Right cardiac atrium (tissue), 5 donors: ENCODE results near the gene CBLN4. TPM values are rescaled to one million over a fixed set of nuclear protein-coding genes. Genes with fewer than 3 reads are reported as not detected.

Source experiments
- ATAC-seq, 2 donors: fragments of 200-7000 bp; cut with Tn5 transposase; one replicate each; pipeline versions ENCODE4 v1.8.0 to v1.9.1; 2020; ENCODE audit warnings: moderate library complexity in 2 of 2, mild to moderate bottlenecking in 1 of 2
- DNase-seq, 3 donors: peaks; one replicate each; pipeline ENCODE4 v3.0.0-alpha.2; 2020
- H3K27ac ChIP-seq: one replicate; pipeline ENCODE4 v1.5.1; 2013; ENCODE audit warnings: mild to moderate bottlenecking, low read length, control low read depth, moderate library complexity
- H3K27me3 ChIP-seq: one replicate; pipeline ENCODE4 v1.6.1; 2013; ENCODE audit not compliant: control insufficient read depth, insufficient read depth
- H3K4me1 ChIP-seq: one replicate; pipeline ENCODE4 v1.6.1; 2013; ENCODE audit warnings: low read length; ENCODE audit not compliant: control insufficient read depth, insufficient read depth
- H3K4me3 ChIP-seq: one replicate; pipeline ENCODE4 v1.5.1; 2013; ENCODE audit warnings: low read length, control low read depth
- H3K9me3 ChIP-seq: one replicate; pipeline ENCODE4 v1.6.1; 2013; ENCODE audit warnings: low read length; ENCODE audit not compliant: control insufficient read depth
- WGBS: extraction: QIAGEN DNeasy Blood & Tissue Kit; methylation state at CpG from one replicate; pipeline ENCODE4 v1.1.7; 2013; 5-methylcytosine and 5-hydroxymethylcytosine counted together
- intact Hi-C, 4 donors: fragments of 100-400 bp; cut with DNase I; formaldehyde crosslinking; loops; one replicate each; pipeline versions ENCODE4 v1.11.0 to v1.14.0; 2022 to 2023
- long read RNA-seq, 4 donors: library from polyadenylated mRNA; unstranded; transcript quantifications; one replicate each; pipeline ENCODE4 v2.0.0, GENCODE V29; 2020 to 2021
- polyA plus RNA-seq: library from polyadenylated mRNA; stranded (reverse); fragments of 200-250 nt; gene quantifications from one replicate; pipeline ENCODE4 v1.2.3, GENCODE V29; 2013
- total RNA-seq, 4 donors: library from RNA; stranded (reverse); fragmentation: NEBNext Ultra II Directional; extraction: Animal tissue kit (Norgen Biotek cat#: 25700); gene quantifications; one replicate each; pipeline ENCODE4 v1.2.1, GENCODE V29; 2021
- donor health status: healthy with polysubstance abuse.
- donor health status: DM: no; HTN: yes; CAD: no.
- donor health status: DM: no; HTN: no; CAD: no.
- donor health status: DM: no; HTN: yes; CAD: no; lungs with severe emphysema.
- donor health status: DM: yes; HTN: yes; CAD: no.

Gene CBLN4
- total RNA-seq (not detected), polyA plus RNA-seq (not detected)
- long read RNA-seq, donor 1, result 0 reads
- long read RNA-seq, donor 2, result 0 reads
- long read RNA-seq, donor 3, result 0 reads
- long read RNA-seq, donor 4, result 0 reads

DNA sequence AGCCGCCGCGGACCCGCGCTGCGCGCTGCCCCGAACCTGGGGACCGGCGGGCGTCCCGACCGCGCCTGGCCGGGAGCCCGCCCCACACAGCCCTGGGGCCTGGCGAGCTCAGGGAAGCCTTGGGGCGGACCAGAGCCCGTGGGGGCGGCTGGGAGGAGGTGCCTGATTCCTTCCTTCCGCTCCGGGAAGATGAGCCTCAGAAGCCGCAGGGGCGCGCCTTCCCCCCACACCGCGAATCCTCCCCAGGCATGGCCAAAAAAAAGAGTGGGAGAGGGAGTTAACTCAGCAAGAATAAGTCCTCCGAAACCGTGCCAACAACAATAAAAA, at the start of gene CBLN4:
CBLN4 (minus strand) TSS at position 131 of the 327 bp plus-strand sequence. CDS start 1,348 bp downstream, outside the sequence.
- WGBS, result 2% methylated on average over 29 of the region's 29 CpGs
- Histone ChIP-seq H3K4me3 (no peak within 1 kb of the TSS), H3K9me3 (no peaks in the 10 kb centered on the region), H3K27ac (no peak within 1 kb of the TSS), H3K27me3 (peaks cover 14% of the 10 kb centered on the region), H3K4me1 (peaks cover 3% of the 10 kb centered on the region)
- no peak for DNase-seq
- ATAC-seq, result no peak
- intact Hi-C loops, result no loop called here

DNA sequence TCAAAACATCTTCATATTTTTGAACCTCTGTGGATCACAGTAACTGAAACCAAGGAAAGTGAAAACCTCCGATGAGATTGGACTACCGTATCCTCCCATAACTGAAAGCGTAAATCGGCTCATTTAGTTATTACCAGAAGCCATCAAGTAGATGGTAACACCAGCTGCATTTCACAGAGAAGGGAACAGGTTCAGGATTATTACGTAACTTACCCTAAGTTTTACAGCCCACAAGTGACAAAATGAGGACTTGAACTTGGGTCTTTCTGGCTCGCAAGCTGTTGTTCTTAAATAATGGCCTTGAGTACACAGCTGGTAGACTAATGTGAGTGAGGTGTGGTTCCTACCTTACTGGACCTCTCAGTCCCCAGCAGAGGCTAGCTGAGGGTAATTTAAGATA, 37.9 kb upstream of the CBLN4 start:
- Histone ChIP-seq H3K4me1 (no peaks in the 10 kb centered on the region), H3K4me3 (no peak overlapping the region), H3K27ac (no peak overlapping the region), H3K27me3 (no peaks in the 10 kb centered on the region), H3K9me3 (no peaks in the 10 kb centered on the region)
- DNase-seq, result no peak
- WGBS, result 77% methylated on average over 6 of the region's 6 CpGs
- no peak for ATAC-seq
- intact Hi-C loops, result no loop called here

- H3K27ac ChIP-seq, result no peak overlapping the region
- H3K4me3 ChIP-seq, result no peak overlapping the region
- ATAC-seq, result no peak
- peaks cover 2% of the 10 kb centered on the region for H3K9me3 ChIP-seq
- DNase-seq, result no peak
- intact Hi-C loops, result no loop called here
- no peaks in the 10 kb centered on the region for H3K4me1 ChIP-seq
- 44% methylated on average over 3 of the region's 3 CpGs for WGBS
- H3K27me3 ChIP-seq, result no peaks in the 10 kb centered on the region
These were observed 26.9 kb upstream of the CBLN4 start for GRCh38 chr20:56032251-56032650.

GRCh38 chr20:56018716-56019115, 13.4 kb upstream of the CBLN4 start:
- Histone ChIP-seq H3K4me3 (no peak overlapping the region), H3K4me1 (no peaks in the 10 kb centered on the region), H3K27ac (no peak overlapping the region), H3K27me3 (no peaks in the 10 kb centered on the region), H3K9me3 (no peaks in the 10 kb centered on the region)
- intact Hi-C loops, result no loop called here
- no peak for ATAC-seq
- no peak for DNase-seq
- WGBS, result 62% methylated on average over 2 of the region's 2 CpGs

- Histone ChIP-seq H3K27me3 (no peaks in the 10 kb centered on the region), H3K4me1 (no peaks in the 10 kb centered on the region), H3K9me3 (no peaks in the 10 kb centered on the region), H3K27ac (no peak overlapping the region), H3K4me3 (no peak overlapping the region)
- DNase-seq (no peak), ATAC-seq (no peak)
- intact Hi-C loops, result no loop called here
- 67% methylated on average over 3 of the region's 3 CpGs for WGBS
These were observed 12.9 kb upstream of the CBLN4 start for GRCh38 chr20:56018194-56018593.

- Histone ChIP-seq H3K4me1 (no peaks in the 10 kb centered on the region), H3K4me3 (no peak overlapping the region), H3K9me3 (no peaks in the 10 kb centered on the region), H3K27me3 (no peaks in the 10 kb centered on the region), H3K27ac (no peak overlapping the region)
- intact Hi-C loops, result no loop called here
- no peak for DNase-seq
- ATAC-seq, result no peak
- WGBS, result 63% methylated on average over 2 of the region's 2 CpGs
These were observed 12.2 kb upstream of the CBLN4 start for GRCh38 chr20:56017560-56017959.

- no peak overlapping the region for H3K27ac ChIP-seq
- DNase-seq (no peak), ATAC-seq (no peak)
- no peaks in the 10 kb centered on the region for H3K9me3 ChIP-seq
- no peaks in the 10 kb centered on the region for H3K4me1 ChIP-seq
- H3K4me3 ChIP-seq, result no peak overlapping the region
- H3K27me3 ChIP-seq, result no peaks in the 10 kb centered on the region
- intact Hi-C loops, result no loop called here
- 81% methylated on average over 5 of the region's 5 CpGs for WGBS
These were observed 9.7 kb upstream of the CBLN4 start for GRCh38 chr20:56014998-56015397.

- Histone ChIP-seq H3K9me3 (no peaks in the 10 kb centered on the region), H3K27me3 (no peaks in the 10 kb centered on the region), H3K4me1 (no peaks in the 10 kb centered on the region), H3K27ac (no peak overlapping the region), H3K4me3 (no peak overlapping the region)
- DNase-seq (no peak), ATAC-seq (no peak)
- intact Hi-C loops, result no loop called here
- WGBS, result 48% methylated on average over 2 of the region's 2 CpGs
These were observed 8.8 kb upstream of the CBLN4 start for GRCh38 chr20:56014151-56014550.

- intact Hi-C loops, result no loop called here
- H3K27ac ChIP-seq, result no peak overlapping the region
- no peak overlapping the region for H3K4me3 ChIP-seq
- peak in 1 of 3 donors; percentile 23 for DNase-seq
- peaks cover 14% of the 10 kb centered on the region for H3K27me3 ChIP-seq
- WGBS, result 2% methylated on average over 70 of the region's 70 CpGs
- no peak for ATAC-seq
- peaks cover 3% of the 10 kb centered on the region for H3K4me1 ChIP-seq
- no peaks in the 10 kb centered on the region for H3K9me3 ChIP-seq
These were observed 519 bp downstream of the CBLN4 start for GRCh38 chr20:56004611-56005388.

GRCh38 chr20:56004007-56004406, 1.3 kb downstream of the CBLN4 start:
- DNase-seq (peak in 2 of 3 donors; percentile 42 to 46), ATAC-seq (peak in 1 of 2 donors; percentile 31)
- Histone ChIP-seq H3K4me3 (no peak overlapping the region), H3K27me3 (peaks cover 14% of the 10 kb centered on the region), H3K27ac (no peak overlapping the region), H3K4me1 (peaks cover 3% of the 10 kb centered on the region), H3K9me3 (no peaks in the 10 kb centered on the region)
- intact Hi-C loops, result no loop called here
- WGBS, result 2% methylated on average over 41 of the region's 41 CpGs

GRCh38 chr20:56002908-56003800, 2.2 kb downstream of the CBLN4 start:
- H3K27ac ChIP-seq, result no peak overlapping the region
- no peak overlapping the region for H3K4me3 ChIP-seq
- WGBS, result 3% methylated on average over 38 of the region's 38 CpGs
- ATAC-seq, result no peak
- peaks cover 14% of the 10 kb centered on the region for H3K27me3 ChIP-seq
- peaks cover 3% of the 10 kb centered on the region for H3K4me1 ChIP-seq
- DNase-seq, result peak in 1 of 3 donors; percentile 38
- intact Hi-C loops, result no loop called here
- H3K9me3 ChIP-seq, result no peaks in the 10 kb centered on the region
